Measurements from ENCODE around the gene SDC4. TPM values are rescaled to one million over a fixed set of nuclear protein-coding genes. Genes with fewer than 3 reads are reported as not detected.

The SDC4 gene
- total RNA-seq, 1 experiment from 2014 or later, result 242 TPM

DNA sequence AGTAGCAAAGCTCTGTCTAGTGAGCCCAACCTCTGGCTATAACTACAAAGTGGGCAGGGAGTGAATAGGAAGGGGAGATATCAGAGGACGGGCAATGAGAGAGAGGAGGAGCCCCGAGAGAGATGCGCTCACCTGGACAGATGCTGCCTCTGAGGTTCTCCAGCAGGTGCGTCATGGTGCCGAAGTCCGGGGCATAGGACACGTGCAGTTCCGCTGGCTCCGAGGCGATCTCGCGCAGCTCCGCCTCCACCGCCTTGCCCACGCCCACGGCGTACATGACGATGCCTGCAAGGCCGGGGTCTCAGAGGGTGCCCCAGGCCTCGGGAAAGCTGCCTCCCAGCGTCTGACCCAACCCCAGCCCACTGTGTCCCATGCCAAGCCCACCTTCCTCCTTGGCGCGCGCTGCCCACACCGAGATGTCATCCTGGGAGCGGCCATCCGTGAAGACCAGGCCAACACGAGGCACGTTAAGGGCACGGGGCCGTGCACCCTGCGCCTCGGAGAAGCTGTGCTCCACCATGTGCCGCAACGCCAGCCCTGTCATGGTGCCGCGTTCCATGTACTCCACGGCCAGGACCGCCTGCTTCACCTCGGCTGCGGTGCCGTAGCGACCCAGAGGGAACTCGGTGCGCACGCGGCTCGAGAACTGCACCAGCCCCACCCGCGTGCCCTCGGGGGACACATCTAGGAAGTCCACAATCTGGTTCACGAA, 50.3 kb downstream of the SDC4 start:
- H3K36me3 Mint-ChIP-seq (ENCODE audit: insufficient read depth, unreplicated experiment), result no peaks in the 10 kb centered on the region
- peak in 1 of 2 experiments; percentile 33 for DNase-seq
- no peaks in the 10 kb centered on the region for H3K4me1 Mint-ChIP-seq (ENCODE audit: low read depth, unreplicated experiment)
- no peaks in the 10 kb centered on the region for H3K9me3 Mint-ChIP-seq (ENCODE audit: unreplicated experiment)
- no TSS peak for BruUV-seq (replicated peaks)
- TF ChIP-seq CTCF (IDR thresholded peaks at IDR 0.05; ENCODE audit: insufficient read depth in 1 of 2, low read depth in 1 of 2, low read length in 1 of 2, severe bottlenecking in 1 of 2, unreplicated experiment in 1 of 2), result no peak
- intact Hi-C loops (cut with micrococcal nuclease; ENCODE audit: unreplicated experiment), result no loop called here
- ChIA-PET CTCF (interaction anchor here (0.5 kb wide), 1 partner anchor 208 kb away, joined by 3 read pairs; no protein-coding TSS in a partner anchor), POLR2A (interaction anchor here (0.6 kb wide), 1 partner anchor 64 kb away, joined by 4 read pairs; no protein-coding TSS in a partner anchor)
- Histone ChIP-seq H3K4me1 (0 out of 2 replicates have a peak, but pooled peaks cover 3% of the 10 kb centered on the region), H3K36me3 (ENCODE audit: control insufficient read depth, insufficient read depth, low read length) (no peaks in the 10 kb centered on the region), H3K27me3 (replicated peaks; ENCODE audit: control insufficient read depth, insufficient read depth, low read length) (peaks cover 4% of the 10 kb centered on the region; the same call in 1 of the 2 replicates), H3K9me3 (peaks cover 15% of the 10 kb centered on the region), H3K4me3 (ENCODE audit: low read depth, low read length) (no peak overlapping the region)
- H3K27me3 Mint-ChIP-seq (ENCODE audit: insufficient read depth, unreplicated experiment), result peaks cover 9% of the 10 kb centered on the region
- H3K27ac Mint-ChIP-seq (ENCODE audit: unreplicated experiment), result no peak overlapping the region
- H3K4me3 Mint-ChIP-seq (ENCODE audit: unreplicated experiment), result no peak overlapping the region

DNA sequence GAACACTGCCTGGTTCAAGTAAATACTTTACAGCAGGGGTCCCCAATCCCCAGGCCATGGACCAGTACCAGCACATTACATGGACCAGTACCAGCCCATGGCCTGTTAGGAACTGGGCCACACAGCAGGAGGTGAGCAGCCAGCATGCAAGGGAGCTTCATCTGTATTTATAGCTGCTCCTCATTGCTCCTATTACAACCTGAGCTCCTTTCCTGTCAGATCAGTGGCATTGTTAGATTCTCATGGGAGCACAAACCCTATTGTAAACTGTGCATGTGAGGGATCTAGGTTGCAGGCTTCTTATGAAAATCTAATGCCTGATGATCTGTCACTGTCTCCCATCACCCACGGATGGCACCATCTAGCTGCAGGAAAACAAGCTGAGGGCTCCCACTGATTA, 53.6 kb downstream of the SDC4 start:
- Mint-ChIP-seq H3K36me3 (ENCODE audit: insufficient read depth, unreplicated experiment) (no peaks in the 10 kb centered on the region), H3K4me1 (ENCODE audit: low read depth, unreplicated experiment) (no peaks in the 10 kb centered on the region), H3K4me3 (ENCODE audit: unreplicated experiment) (no peak overlapping the region), H3K9me3 (ENCODE audit: unreplicated experiment) (no peaks in the 10 kb centered on the region), H3K27ac (ENCODE audit: unreplicated experiment) (no peak overlapping the region), H3K27me3 (ENCODE audit: insufficient read depth, unreplicated experiment) (peaks cover 9% of the 10 kb centered on the region)
- Histone ChIP-seq H3K27me3 (replicated peaks; ENCODE audit: control insufficient read depth, insufficient read depth, low read length) (peaks cover 4% of the 10 kb centered on the region; the same call in 1 of the 2 replicates), H3K9me3 (peaks cover 15% of the 10 kb centered on the region), H3K4me3 (ENCODE audit: low read depth, low read length) (no peak overlapping the region), H3K4me1 (0 out of 2 replicates have a peak, but pooled peaks cover 3% of the 10 kb centered on the region), H3K36me3 (ENCODE audit: control insufficient read depth, insufficient read depth, low read length) (no peaks in the 10 kb centered on the region)
- DNase-seq, result no peak
- ChIA-PET CTCF (interaction anchor here (0.6 to 7.4 kb wide), 23 partner anchors 9 to 477 kb away, joined by 3 to 67 read pairs (median 8); partner anchors contain the start of genes MATN4, PIGT and SYS1), POLR2A (interaction anchor here (0.5 to 0.6 kb wide), 2 partner anchors 121 to 334 kb away, joined by 4 read pairs; partner anchors contain the start of genes PIGT and TOMM34)
- no TSS peak for BruUV-seq (replicated peaks)
- intact Hi-C loops (cut with micrococcal nuclease; ENCODE audit: unreplicated experiment), result loop anchor here (5.0 kb wide), 1 partner anchor 212 kb away; no protein-coding TSS in a partner anchor
- no peak for TF ChIP-seq CTCF (IDR thresholded peaks at IDR 0.05; ENCODE audit: insufficient read depth in 1 of 2, low read depth in 1 of 2, low read length in 1 of 2, severe bottlenecking in 1 of 2, unreplicated experiment in 1 of 2)

- intact Hi-C loops (cut with micrococcal nuclease; ENCODE audit: unreplicated experiment), result loop anchor here (5.0 kb wide), 1 partner anchor 212 kb away; no protein-coding TSS in a partner anchor
- 0 out of 2 replicates have a peak, but pooled peaks cover 3% of the 10 kb centered on the region for H3K4me1 ChIP-seq
- H3K36me3 ChIP-seq (ENCODE audit: control insufficient read depth, insufficient read depth, low read length), result no peaks in the 10 kb centered on the region
- DNase-seq, result no peak
- Mint-ChIP-seq H3K27ac (ENCODE audit: unreplicated experiment) (no peak overlapping the region), H3K4me3 (ENCODE audit: unreplicated experiment) (peak overlapping the region; percentile 72), H3K27me3 (ENCODE audit: insufficient read depth, unreplicated experiment) (peaks cover 10% of the 10 kb centered on the region), H3K4me1 (ENCODE audit: low read depth, unreplicated experiment) (no peaks in the 10 kb centered on the region), H3K36me3 (ENCODE audit: insufficient read depth, unreplicated experiment) (no peaks in the 10 kb centered on the region), H3K9me3 (ENCODE audit: unreplicated experiment) (no peaks in the 10 kb centered on the region)
- peaks cover 4% of the 10 kb centered on the region; the same call in 1 of the 2 replicates for H3K27me3 ChIP-seq (replicated peaks; ENCODE audit: control insufficient read depth, insufficient read depth, low read length)
- peak overlapping the region; percentile 63; the same call in 1 of the 2 replicates for H3K4me3 ChIP-seq (ENCODE audit: low read depth, low read length)
- peaks cover 15% of the 10 kb centered on the region for H3K9me3 ChIP-seq
- no peak for TF ChIP-seq CTCF (IDR thresholded peaks at IDR 0.05; ENCODE audit: insufficient read depth in 1 of 2, low read depth in 1 of 2, low read length in 1 of 2, severe bottlenecking in 1 of 2, unreplicated experiment in 1 of 2)
- no TSS peak for BruUV-seq (replicated peaks)
- ChIA-PET CTCF (interaction anchor here (0.6 to 7.4 kb wide), 48 partner anchors 9 to 477 kb away, joined by 3 to 67 read pairs (median 5); partner anchors contain the start of genes MATN4, PIGT, SLPI and SYS1), POLR2A (interaction anchor here (0.5 to 0.6 kb wide), 3 partner anchors 68 to 334 kb away, joined by 3 to 4 read pairs (median 4); partner anchors contain the start of genes PIGT and TOMM34)
Observed at GRCh38 chr20:45294003-45294368, 54.2 kb downstream of the SDC4 start.

Data from Caco-2 (cell line).